ELR (cell line): Measurements from ENCODE around the gene PARD3B.

Source experiments
- DNase-seq: peaks from one replicate; pipeline ENCODE4 v3.0.0-alpha.2; 2015; ENCODE audit warnings: low read depth

Gene PARD3B

DNA sequence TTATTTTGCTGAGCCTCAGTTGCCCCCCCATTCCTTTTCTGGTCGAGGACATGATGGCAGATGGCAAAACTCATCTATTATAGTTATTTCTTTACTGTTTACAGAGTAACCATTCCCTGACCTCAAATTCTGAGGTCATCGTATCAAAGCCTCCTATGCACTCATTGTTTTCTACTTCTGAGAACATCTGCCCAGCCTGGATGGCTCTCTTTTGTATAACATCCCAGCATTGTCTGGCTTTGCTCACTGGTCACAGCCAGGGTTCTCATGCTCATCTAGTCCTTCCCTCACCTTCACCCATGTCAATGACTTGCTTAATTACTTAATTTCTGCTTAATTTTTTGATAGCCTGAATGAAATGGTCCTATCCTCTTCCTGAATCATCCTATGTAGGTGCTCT lies 472.1 kb downstream of the PARD3B start:
- DNase-seq: no peak

- DNase-seq: no peak
These were observed 472.6 kb downstream of the PARD3B start for GRCh38 chr2:205017912-205018311.

DNA sequence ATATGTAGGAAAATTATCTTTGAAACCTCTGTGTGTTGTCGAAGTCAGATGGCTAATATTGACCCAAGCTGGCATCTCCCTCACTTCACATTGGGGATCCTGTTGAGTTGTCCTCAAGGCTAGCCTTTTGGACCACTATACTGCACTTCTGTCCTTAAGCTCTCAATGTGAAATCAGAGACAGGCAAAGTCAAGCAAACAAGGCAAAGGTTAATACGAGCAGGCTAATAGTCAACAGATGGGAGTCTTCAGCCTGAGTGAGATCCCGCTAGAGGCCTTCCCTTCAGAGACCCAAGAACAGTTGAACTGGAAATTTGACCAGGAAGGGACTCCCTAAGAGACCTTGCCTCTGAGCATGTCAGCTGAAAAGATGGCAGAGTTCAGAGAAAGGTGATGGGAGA lies 475.4 kb downstream of the PARD3B start:
- no peak for DNase-seq

GRCh38 chr2:205022841-205023240 lies 477.6 kb downstream of the PARD3B start:
- no peak for DNase-seq

DNA sequence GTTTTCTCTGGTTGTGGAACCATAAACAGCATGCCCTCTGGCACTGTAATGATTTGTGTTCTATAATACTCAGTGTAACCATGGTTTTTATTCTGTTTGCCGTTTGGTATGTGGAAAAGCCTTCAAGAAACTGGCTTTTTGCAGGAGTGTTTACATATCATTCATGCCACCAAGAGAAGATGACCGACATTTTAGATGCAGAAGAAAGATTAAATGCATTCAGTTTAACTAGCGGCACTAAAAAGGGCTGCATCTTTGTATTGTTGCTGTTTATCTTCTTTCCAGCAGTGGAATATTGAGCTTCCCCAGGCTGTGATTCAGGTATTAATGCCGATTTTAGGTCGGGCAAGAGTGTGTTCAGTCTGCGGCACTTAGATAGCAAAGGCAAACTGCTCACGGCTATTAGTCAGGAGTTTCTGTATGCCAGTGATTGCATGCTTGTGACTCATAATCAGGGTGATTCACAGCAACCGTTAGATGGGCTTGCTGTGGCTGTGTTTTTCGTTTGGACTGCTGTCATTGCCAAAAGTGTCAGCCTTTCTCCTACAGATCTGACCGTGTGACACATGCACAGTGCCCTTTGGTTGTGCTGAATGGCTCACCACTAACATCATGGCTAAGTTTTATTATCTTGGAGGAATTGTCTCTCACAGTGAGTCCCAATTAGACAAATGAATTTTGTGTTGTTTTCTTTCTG lies 479.7 kb downstream of the PARD3B start:
- peak; percentile 96 for DNase-seq

DNA sequence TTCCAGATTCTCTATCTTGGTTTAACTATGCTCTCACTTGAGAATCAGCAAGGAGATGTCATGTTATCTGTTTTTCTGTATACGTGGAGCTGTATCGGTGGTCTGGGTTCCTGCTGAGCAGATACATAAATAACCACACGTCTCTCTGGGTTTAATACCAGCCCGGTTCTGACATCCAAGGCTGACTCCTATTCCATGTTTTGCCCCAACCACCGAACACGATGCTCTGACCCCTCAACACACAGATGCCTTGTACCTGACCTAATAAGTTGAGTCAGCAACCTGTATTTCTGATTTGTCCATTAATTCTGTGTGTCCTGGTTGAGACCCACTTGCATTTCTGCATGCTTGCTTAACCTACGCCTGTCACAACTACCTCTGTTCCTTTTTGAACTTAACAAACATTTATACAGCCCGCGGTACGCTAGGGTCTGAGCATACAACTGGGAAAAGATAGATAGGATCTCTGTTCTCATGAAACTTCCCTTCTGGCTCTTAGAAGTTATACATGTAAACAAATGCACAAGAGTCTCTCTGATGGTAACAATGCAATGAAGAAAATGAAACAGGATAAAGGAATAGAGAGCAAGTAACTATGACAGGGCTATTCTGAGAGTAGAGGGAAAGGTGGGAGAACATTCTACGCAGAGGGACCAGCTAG lies 480.4 kb downstream of the PARD3B start:
- DNase-seq: no peak

DNA sequence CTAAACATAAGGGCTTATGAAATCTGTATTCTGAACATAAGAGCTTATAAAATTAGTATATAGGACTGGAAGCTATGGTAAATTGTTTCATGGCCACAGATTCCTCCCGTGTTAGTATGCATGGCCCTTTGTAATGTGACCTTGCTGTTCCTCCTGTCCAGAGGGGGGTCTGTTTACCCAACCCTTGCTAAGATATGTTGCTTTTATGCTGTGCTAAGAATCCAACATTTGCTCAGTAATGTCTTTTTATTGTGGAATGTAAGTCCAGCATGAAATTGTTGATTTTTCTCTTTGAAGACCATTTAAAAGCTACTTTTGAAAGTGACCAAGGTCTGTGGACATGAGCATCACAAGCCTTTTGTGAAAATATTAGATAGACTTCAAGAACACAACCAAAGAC lies 485.4 kb downstream of the PARD3B start:
- DNase-seq: no peak

DNA sequence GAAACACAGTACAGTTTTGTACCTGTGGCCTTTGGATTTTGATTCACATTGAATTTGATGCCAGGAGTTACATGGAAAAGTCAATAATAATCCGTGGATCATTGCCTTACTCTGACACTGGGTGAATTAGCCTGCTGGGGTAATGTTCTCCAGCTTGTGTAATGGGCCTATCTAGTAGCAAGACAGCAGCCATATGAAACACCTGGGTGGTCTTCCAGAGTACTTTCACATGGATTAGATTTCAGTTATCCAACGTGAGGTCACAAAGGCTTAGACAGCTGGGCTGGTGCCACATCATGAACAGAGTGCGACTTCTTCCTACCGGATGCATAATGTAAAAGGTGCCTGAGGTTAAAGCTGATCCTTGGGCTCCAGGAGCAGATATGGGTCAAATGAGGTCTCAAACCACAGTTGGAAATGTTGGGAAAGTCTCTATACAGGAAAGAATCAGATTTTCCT lies 486.8 kb downstream of the PARD3B start:
- DNase-seq: no peak

GRCh38 chr2:205033431-205033830 lies 488.2 kb downstream of the PARD3B start:
- DNase-seq: no peak

- DNase-seq: no peak
These were observed 488.8 kb downstream of the PARD3B start for GRCh38 chr2:205034034-205034433.

GRCh38 chr2:205040323-205040722 lies 495.0 kb downstream of the PARD3B start:
- DNase-seq: no peak

GRCh38 chr2:205041472-205042130 lies 496.3 kb downstream of the PARD3B start:
- no peak for DNase-seq

- no peak for DNase-seq
These were observed 498.0 kb downstream of the PARD3B start for GRCh38 chr2:205043285-205043684.

DNA sequence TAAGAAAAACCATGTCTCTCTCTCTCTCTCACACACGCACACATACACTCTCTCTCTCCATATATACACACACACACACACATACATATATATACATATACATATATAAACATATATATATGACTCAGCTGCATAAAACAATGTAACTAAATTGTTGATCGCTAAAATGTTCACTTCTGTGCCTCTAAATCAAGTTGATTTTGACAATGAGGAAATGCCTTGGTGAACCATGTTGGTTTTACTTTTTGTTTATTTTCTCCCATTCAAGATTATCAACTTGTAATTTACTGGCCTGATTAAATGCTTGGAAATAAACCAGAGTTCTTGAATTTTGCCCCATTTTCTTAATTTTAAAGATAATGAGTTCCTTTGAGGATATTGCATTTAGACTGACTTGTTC lies 500.4 kb downstream of the PARD3B start:
- DNase-seq: no peak

DNA sequence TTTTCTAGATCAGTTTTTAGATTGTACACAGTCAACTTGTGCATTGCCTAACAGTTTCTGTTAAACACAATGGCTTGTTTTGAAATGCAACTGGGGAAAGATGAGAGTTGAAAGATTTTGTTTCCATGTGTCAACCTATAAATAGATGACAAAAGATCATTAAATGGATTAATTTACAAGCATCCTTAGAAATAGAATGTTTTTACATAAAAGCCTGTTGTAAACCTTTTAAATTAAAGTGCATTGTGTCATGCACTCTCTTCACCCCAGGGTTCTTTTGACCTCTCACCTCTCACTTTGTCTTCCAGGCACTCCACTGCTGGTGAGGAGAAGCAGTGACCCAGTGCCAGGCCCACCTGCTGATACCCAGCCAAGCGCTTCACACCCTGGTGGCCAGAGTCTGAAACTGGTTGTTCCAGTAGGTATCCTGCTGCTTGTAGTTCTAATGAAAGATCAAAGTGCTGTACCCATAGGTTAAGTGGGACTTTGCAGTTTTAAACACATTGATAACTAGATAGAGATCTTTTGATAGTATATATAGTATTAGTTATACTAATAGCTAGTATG lies 502.1 kb downstream of the PARD3B start:
- DNase-seq: no peak

- peak; percentile 3 for DNase-seq
These were observed 506.1 kb downstream of the PARD3B start for GRCh38 chr2:205051417-205051816.

- DNase-seq: no peak
These were observed 507.5 kb downstream of the PARD3B start for GRCh38 chr2:205052781-205053180.

DNA sequence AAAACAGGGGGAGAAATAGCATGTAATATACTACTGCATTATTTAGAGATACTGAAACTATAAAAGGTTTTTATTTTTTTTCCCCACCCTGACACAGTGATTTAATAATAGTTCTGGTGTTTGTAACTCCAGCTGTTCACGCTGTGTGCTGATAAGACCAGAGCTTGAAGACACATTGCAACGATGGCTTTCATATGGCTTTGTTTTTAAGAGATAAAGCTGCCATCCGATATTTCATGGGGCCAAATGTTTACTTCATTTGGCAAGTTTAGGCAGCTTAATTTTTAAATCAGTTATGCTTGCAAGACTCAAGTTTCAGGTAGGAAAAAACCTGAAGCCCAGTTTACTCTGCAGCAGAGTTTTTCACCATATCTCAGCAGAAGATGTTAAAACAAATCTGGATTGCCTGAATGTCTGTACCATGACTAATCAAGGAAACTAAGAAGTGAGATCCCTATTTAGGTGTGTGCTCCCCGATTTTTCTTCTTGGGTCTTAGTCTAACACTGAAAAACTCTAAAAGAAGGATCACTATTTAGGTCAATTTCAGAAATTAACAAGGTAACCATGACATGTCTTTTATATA lies 508.6 kb downstream of the PARD3B start:
- peak; percentile 6 for DNase-seq

DNA sequence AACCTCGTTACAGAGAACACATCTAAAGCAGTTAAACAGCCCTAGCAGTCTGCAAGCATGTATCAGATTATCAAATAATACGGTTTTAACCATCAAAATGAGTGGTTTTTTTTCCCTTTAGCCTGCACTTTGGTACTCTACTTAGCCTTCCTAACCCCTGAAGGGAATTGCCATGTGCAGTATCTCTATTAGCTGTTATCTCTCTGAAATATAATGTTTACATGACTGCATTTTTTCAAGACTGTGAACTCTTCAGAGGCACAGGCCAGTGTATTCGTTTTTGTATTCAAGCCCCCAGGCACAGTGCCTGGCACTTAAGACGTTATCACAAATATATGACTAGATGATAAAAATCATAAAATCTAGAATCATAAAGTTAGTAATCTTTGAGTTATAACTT lies 509.5 kb downstream of the PARD3B start:
- DNase-seq: no peak

DNA sequence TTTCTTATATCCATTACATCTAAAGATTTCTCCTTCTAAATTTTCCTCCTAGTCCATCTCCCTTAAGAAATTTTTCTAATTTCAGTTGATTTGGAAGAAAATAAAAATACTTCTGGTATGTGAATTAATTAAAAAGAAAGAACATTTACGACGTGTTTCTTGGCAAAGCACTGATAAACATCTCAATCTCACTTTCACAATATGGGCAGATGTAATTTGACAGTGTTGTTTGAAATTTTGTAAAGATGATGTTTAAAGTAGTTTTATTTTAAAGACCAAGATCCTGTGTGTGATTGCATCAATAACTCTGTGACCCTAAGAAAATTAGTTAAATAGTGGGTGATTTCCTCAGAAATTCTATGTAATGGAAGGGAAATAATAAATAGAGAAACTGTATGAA lies 510.0 kb downstream of the PARD3B start:
- DNase-seq: no peak

- DNase-seq: peak; percentile 15
These were observed 510.9 kb downstream of the PARD3B start for GRCh38 chr2:205056151-205056561.

- DNase-seq: no peak
These were observed 513.1 kb downstream of the PARD3B start for GRCh38 chr2:205058409-205058808.

GRCh38 chr2:205060269-205060668 lies 515.0 kb downstream of the PARD3B start:
- DNase-seq: peak; percentile 56
